K562 (cell line): Measurements from ENCODE around the gene ASCC3. TPM values are rescaled to one million over a fixed set of nuclear protein-coding genes. Genes with fewer than 3 reads are reported as not detected.

ENCODE experiments used
- ATAC-seq: fragments of 200-7000 bp; cut with Tn5 transposase; 3 replicates; pipeline ENCODE4 v1.9.1; 2020; ENCODE audit warnings: moderate library complexity
- BruUV-seq: library from RNA; stranded (reverse); fragments of 400-500 nt; replicated peaks from 2 replicates; lab custom pipeline; 2021; lab: Mats Ljungman, UMichigan
- CTCF ChIA-PET: fragments of 300-600 bp; formaldehyde crosslinking; extraction: SDS; loops from one replicate; lab custom pipeline; 2021; ENCODE audit warnings: low intra/inter-chr PET ratio; lab: Yijun Ruan, JAX
- POLR2A ChIA-PET: fragments of 300-600, 350-650 bp; sonication (Branson Sonifier 250); formaldehyde crosslinking; extraction: SDS; loops from one replicate; lab custom pipeline; 2021; ENCODE audit warnings: antibody characterized with exemption, inconsistent platforms; lab: Yijun Ruan, JAX
- DNase-seq, 4 experiments: peaks; one replicate each; pipeline versions ENCODE4 v3.0.0 to v3.0.0-alpha.2; 2011 to 2018; ENCODE audit warnings: low spot score in 3 of 4, mixed read lengths in 3 of 4; ENCODE audit errors: extremely low read depth in 1 of 4
- FAIRE-seq: peaks from 2 replicates; lab custom pipeline; 2011; peaks lifted over from hg19 to GRCh38; lab: Jason Lieb, UNC
- H2AFZ ChIP-seq: 2 replicates; pipeline ENCODE4 v1.6.0; 2011; ENCODE audit warnings: low read depth, low read length, control low read depth, inconsistent platforms
- H3K27ac ChIP-seq: fragments of 200-600 bp; 3 replicates; pipeline ENCODE4 v1.8.0; 2011; ENCODE audit warnings: low read depth, mild to moderate bottlenecking, control low read depth, inconsistent platforms, low read length, moderate library complexity, mixed read lengths; ENCODE audit errors: extremely low read depth
- H3K27me3 ChIP-seq, 2 experiments: fragments of 300-600 bp in 1 of 2; 2 replicates in 1 of 2; 3 replicates in 1 of 2; pipeline versions ENCODE4 v1.6.0 to v1.8.0; 2011; ENCODE audit warnings: inconsistent platforms in 2 of 2, low read length in 2 of 2, mild to moderate bottlenecking in 1 of 2, mixed read lengths in 1 of 2, moderate library complexity in 1 of 2; ENCODE audit not compliant: control insufficient read depth in 2 of 2, insufficient read depth in 2 of 2
- H3K36me3 ChIP-seq: fragments of 300-600 bp; 3 replicates; pipeline ENCODE4 v1.8.0; 2011; ENCODE audit warnings: mild to moderate bottlenecking, low read length, inconsistent platforms; ENCODE audit not compliant: control insufficient read depth, insufficient read depth
- H3K4me1 ChIP-seq, 2 experiments: fragments of 200-600 bp in 1 of 2; replicated peaks in 1 of 2; 2 replicates in 1 of 2; 3 replicates in 1 of 2; pipeline versions ENCODE4 v1.5.1 to v1.8.0; 2011; ENCODE audit warnings: inconsistent platforms in 2 of 2, low read length in 2 of 2, mild to moderate bottlenecking in 1 of 2, mixed read lengths in 1 of 2, moderate library complexity in 1 of 2; ENCODE audit not compliant: control insufficient read depth in 2 of 2, insufficient read depth in 2 of 2
- H3K4me2 ChIP-seq: 2 replicates; pipeline ENCODE4 v1.6.1; 2011; ENCODE audit warnings: low read length, control low read depth, inconsistent platforms, mixed read lengths; ENCODE audit not compliant: insufficient read depth
- H3K4me3 ChIP-seq: fragments of 200-600 bp; sonication (generic), shearing (Covaris generic); 2 replicates; pipeline ENCODE4 v1.5.1; 2016; ENCODE audit warnings: control low read depth, inconsistent platforms
- H3K79me2 ChIP-seq: fragments of 200-600 bp; 3 replicates; pipeline ENCODE4 v1.8.0; 2011; ENCODE audit warnings: low read length, inconsistent platforms; ENCODE audit not compliant: control insufficient read depth, insufficient read depth
- H3K9ac ChIP-seq, 2 experiments: 2 replicates each; pipeline versions ENCODE4 v1.6.0 to v1.6.1; 2011; ENCODE audit warnings: low read depth in 2 of 2, low read length in 2 of 2, control low read depth in 1 of 2, inconsistent platforms in 1 of 2, mild to moderate bottlenecking in 1 of 2, mixed read lengths in 1 of 2; ENCODE audit not compliant: insufficient read depth in 1 of 2
- H3K9me1 ChIP-seq: one replicate; pipeline ENCODE4 v1.6.0; 2011; ENCODE audit warnings: inconsistent platforms, mild to moderate bottlenecking, low read length, moderate library complexity; ENCODE audit not compliant: control insufficient read depth, insufficient read depth
- H3K9me3 ChIP-seq: replicated peaks from 2 replicates; pipeline ENCODE4 v1.5.1; 2011; ENCODE audit warnings: low read depth, low read length, inconsistent platforms; ENCODE audit not compliant: control insufficient read depth, insufficient read depth
- H4K20me1 ChIP-seq: replicated peaks from 2 replicates; pipeline ENCODE4 v1.6.1; 2011; ENCODE audit warnings: low read length, inconsistent platforms, mixed read lengths; ENCODE audit not compliant: control insufficient read depth, insufficient read depth
- BCL6 ChIP-seq: fragments of 250-450 bp; sonication (Bioruptor Pico); IDR thresholded peaks from 2 replicates; pipeline ENCODE4 v1.4.0; 2020
- CEBPB ChIP-seq: fragments of 450-650 bp; IDR thresholded peaks from 2 replicates; pipeline ENCODE4 v1.6.1; 2016; ENCODE audit warnings: missing genetic modification characterization, missing compliant biosample characterization
- CHCHD3 ChIP-seq: fragments of 250-450 bp; sonication (Bioruptor Pico); IDR thresholded peaks from 2 replicates; pipeline ENCODE4 v2.1.2; 2022; ENCODE audit warnings: mild to moderate bottlenecking
- HNRNPUL1 ChIP-seq: fragments of 200-400 bp; formaldehyde crosslinking; IDR thresholded peaks from 2 replicates; pipeline ENCODE4 v1.6.1; 2017; ENCODE audit warnings: low read length
- L3MBTL2 ChIP-seq: fragments of 450-650 bp; IDR thresholded peaks from 2 replicates; pipeline ENCODE4 v1.6.1; 2016; ENCODE audit warnings: mild to moderate bottlenecking, moderate library complexity
- PML ChIP-seq: IDR thresholded peaks from 2 replicates; pipeline ENCODE4 v1.6.1; 2012; ENCODE audit warnings: low read length, inconsistent platforms
- RBM34 ChIP-seq: fragments of 200-400 bp; formaldehyde crosslinking; IDR thresholded peaks from 2 replicates; pipeline ENCODE4 v1.6.1; 2018; ENCODE audit warnings: low read length, borderline replicate concordance; ENCODE audit not compliant: insufficient read depth
- ZBTB5 ChIP-seq: fragments of 450-650 bp; IDR thresholded peaks from 2 replicates; pipeline ENCODE4 v1.6.1; 2017; ENCODE audit warnings: antibody characterized with exemption
- ZC3H11A ChIP-seq: IDR thresholded peaks from 2 replicates; pipeline ENCODE4 v1.6.1; 2012; ENCODE audit warnings: low read depth, low read length, improper control_type of control experiment
- ZNF197 ChIP-seq: fragments of 200-800 bp; sonication (Bioruptor generic); IDR thresholded peaks from 2 replicates; pipeline ENCODE4 v1.6.1; 2016; ENCODE audit warnings: low read depth, missing genetic modification characterization, missing compliant biosample characterization
- ZNF408 ChIP-seq: fragments of 250-450 bp; sonication (Bioruptor Pico); IDR thresholded peaks from 2 replicates; pipeline ENCODE4 v1.4.0; 2020; ENCODE audit warnings: low read depth, mild to moderate bottlenecking, moderate library complexity
- ZNF41 ChIP-seq: fragments of 250-450 bp; sonication (Bioruptor Pico); conservative IDR thresholded peaks from 2 replicates; pipeline ENCODE4 v1.4.0; 2020; ENCODE audit warnings: mild to moderate bottlenecking
- ZZZ3 ChIP-seq: fragments of 450-650 bp; IDR thresholded peaks from 2 replicates; pipeline ENCODE4 v1.6.1; 2016; ENCODE audit warnings: antibody characterized with exemption, mild to moderate bottlenecking, moderate library complexity
- WGBS: fragments of 100-300 bp; shearing (Covaris generic); methylation state at CpG from one replicate; pipeline ENCODE4 v1.1.6; 2016; ENCODE audit warnings: low coverage, mixed read lengths; ENCODE audit not compliant: insufficient coverage; ENCODE audit errors: missing lambda C conversion rate; 5-methylcytosine and 5-hydroxymethylcytosine counted together
- in situ Hi-C: fragments of 300-500 bp; cut with MboI; formaldehyde crosslinking; loops from 4 replicates; pipeline ENCODE4 v1.15.0; 2018; ENCODE audit warnings: inconsistent platforms, mixed read lengths
- intact Hi-C: fragments of 100-400 bp; cut with micrococcal nuclease; formaldehyde crosslinking; loops from 2 replicates; pipeline ENCODE4 v1.14.2; 2022
- polyA plus RNA-seq, 8 experiments: library from polyadenylated mRNA; depleted of rRNA in 4 of 8; stranded (reverse) in 5 of 8; unstranded in 3 of 8; fragments of >200 nt; fragmentation: Nextera tagmentation in 2 of 8; fragmentation: Illumina TruSeq in 1 of 8; extraction: Ambion mirVana in 2 of 8; extraction: Trizol in 1 of 8; gene quantifications; 2 replicates each; pipeline versions ENCODE4 v1.2.1 to v1.2.3, GENCODE V29; 2011 to 2014; ENCODE audit warnings: inconsistent platforms in 1 of 8, missing spikeins in 1 of 8
- total RNA-seq, 7 experiments: library from RNA; depleted of rRNA in 6 of 7; stranded (reverse); fragments of >200 nt in 6 of 7; fragmentation: Illumina TruSeq in 2 of 7; extraction: Trizol in 2 of 7; gene quantifications; 2 replicates each; pipeline versions ENCODE4 v1.2.1 to v1.2.3, GENCODE V29; 2011 to 2021; ENCODE audit warnings: low replicate concordance in 1 of 7

Gene ASCC3
- total and polyA plus RNA-seq, 9 of the 15 experiments (the other 6 are each of a cell fraction or from before 2014, with no cell fraction given): 16.1 to 56.1 (median 33.9) TPM

- no peak for TF ChIP-seq ZBTB5
- TF ChIP-seq ZC3H11A: no peak
- TF ChIP-seq ZNF408: no peak
- no peak for TF ChIP-seq PML
- TF ChIP-seq RBM34: no peak
- no peak for TF ChIP-seq HNRNPUL1
- no peak for TF ChIP-seq BCL6
- no peak for TF ChIP-seq L3MBTL2
- no peak for TF ChIP-seq ZZZ3
- no peak for TF ChIP-seq CHCHD3 (CRISPR knock-in tag)
- TF ChIP-seq, all 486 proteins: peak for 0
These were observed 44.6 kb upstream of the ASCC3 start (continued) for GRCh38 chr6:100925749-100926148.

DNA sequence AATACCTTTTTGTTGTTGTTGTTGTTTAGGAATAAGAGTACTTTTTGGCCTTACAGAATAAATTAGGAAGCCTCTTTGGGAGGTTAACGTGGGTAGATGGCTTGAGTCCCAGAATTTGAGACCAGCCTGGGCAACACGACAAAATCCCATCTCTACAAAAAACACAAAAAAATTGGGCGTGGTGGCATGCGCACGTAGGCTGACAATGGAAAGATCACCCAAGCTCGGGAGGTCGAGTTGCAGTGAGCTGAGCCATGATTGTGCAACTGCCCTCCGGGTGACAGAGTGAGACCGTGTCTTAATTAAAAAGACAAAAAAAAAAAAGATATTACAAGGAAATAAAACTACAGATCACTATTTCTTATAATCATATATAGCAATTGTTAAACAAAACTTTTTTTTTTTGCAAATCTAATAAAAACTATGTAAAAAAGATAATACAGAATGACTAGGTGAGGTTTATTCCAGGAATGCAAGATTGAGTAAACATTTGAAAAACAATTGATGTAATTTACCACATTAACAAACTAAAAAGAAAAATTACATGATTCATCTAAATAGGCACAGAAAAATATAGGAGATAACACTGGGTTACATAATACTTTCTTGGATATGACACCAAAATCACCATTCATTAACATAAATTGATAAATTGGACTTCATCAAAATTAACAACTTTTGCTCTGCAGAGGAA, 43.6 kb upstream of the ASCC3 start:
- WGBS: 1% methylated on average over 9 of the region's 9 CpGs
- no peak for FAIRE-seq

More for the DNA sequence above, 43.6 kb upstream of the ASCC3 start:
- ChIA-PET CTCF (no interaction called here), POLR2A (no interaction called here)
- no peaks in the 10 kb centered on the region for H3K36me3 ChIP-seq
- H3K27ac ChIP-seq: no peak overlapping the region
- no peaks in the 10 kb centered on the region for H3K4me1 ChIP-seq
- H3K27me3 ChIP-seq: no peaks in the 10 kb centered on the region
- H3K79me2 ChIP-seq: no peaks in the 10 kb centered on the region
- H2AFZ ChIP-seq: no peak overlapping the region
- DNase-seq: no peak
- no peak for ATAC-seq
- no peak overlapping the region for H3K4me3 ChIP-seq
- intact Hi-C loops: no loop called here
- H4K20me1 ChIP-seq: no peaks in the 10 kb centered on the region
- H3K9me1 ChIP-seq: no peaks in the 10 kb centered on the region
- no peak overlapping the region for H3K4me2 ChIP-seq
- no peaks in the 10 kb centered on the region for H3K9me3 ChIP-seq
- TF ChIP-seq CEBPB (tag): 0 out of 2 replicates have a peak, but pooled peaks have one; percentile 52
- TF ChIP-seq ZNF197: no peak
- TF ChIP-seq ZNF41 (CRISPR knock-in tag): no peak
- H3K9ac ChIP-seq: no peak overlapping the region
- in situ Hi-C loops: no loop called here
- BruUV-seq: no TSS peak
